ENCODE measurements around the gene RANGAP1.

RANGAP1 gene

DNA sequence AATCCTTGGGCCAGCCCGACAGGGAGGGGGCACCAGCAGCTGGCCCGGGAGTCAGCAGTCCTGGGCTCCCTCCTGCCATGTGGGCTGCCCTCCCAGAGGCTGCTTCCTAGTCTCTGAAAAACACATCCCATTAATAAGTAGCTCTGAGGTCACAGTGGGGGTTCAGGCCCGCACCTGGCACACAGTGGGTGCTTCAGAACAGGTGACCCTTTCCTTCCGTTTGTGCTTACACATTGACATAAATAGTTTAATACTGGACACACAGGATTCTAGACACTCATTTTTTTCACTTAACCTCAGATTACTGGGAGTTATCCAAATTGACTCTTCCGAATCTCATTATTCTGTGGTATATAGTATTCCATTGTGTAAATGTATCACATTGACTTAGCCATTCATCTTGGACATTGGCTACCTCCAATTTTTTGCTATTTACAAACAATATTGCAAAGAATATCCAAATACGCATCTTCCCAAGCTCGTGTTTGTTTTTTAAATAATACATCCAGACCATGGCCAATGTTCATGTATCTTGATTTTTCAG lies 44.8 kb downstream of the RANGAP1 start:
- no peak overlapping the region for H3K4me3 ChIP-seq (ENCODE audit: low read length)
- no peaks in the 10 kb centered on the region for H4K20me1 ChIP-seq (ENCODE audit: insufficient read depth, low read length)
- TF ChIP-seq CTCF (IDR thresholded peaks at IDR 0.05; ENCODE audit: low read depth, low read length) (no peak), EZH2phosphoT487 (IDR thresholded peaks at IDR 0.05; ENCODE audit: low read depth) (no peak)
- H3K27ac ChIP-seq (ENCODE audit: low read length), result no peak overlapping the region
- no peaks in the 10 kb centered on the region for H3K27me3 ChIP-seq (ENCODE audit: low read depth, low read length)
- no peak overlapping the region for H2AFZ ChIP-seq (ENCODE audit: low read depth, low read length)
- H3K79me2 ChIP-seq (ENCODE audit: low read length), result no peaks in the 10 kb centered on the region
- H3K36me3 ChIP-seq (replicated peaks; ENCODE audit: low read depth, low read length), result peaks cover 13% of the 10 kb centered on the region
- no peak overlapping the region for H3K9ac ChIP-seq (ENCODE audit: low read length)
- H3K4me2 ChIP-seq (ENCODE audit: low read length), result no peak overlapping the region
- H3K9me3 ChIP-seq (ENCODE audit: insufficient read depth, low read length), result no peaks in the 10 kb centered on the region
- peaks cover 9% of the 10 kb centered on the region; the same call in 1 of the 2 replicates for H3K4me1 ChIP-seq (ENCODE audit: low read length)

DNA sequence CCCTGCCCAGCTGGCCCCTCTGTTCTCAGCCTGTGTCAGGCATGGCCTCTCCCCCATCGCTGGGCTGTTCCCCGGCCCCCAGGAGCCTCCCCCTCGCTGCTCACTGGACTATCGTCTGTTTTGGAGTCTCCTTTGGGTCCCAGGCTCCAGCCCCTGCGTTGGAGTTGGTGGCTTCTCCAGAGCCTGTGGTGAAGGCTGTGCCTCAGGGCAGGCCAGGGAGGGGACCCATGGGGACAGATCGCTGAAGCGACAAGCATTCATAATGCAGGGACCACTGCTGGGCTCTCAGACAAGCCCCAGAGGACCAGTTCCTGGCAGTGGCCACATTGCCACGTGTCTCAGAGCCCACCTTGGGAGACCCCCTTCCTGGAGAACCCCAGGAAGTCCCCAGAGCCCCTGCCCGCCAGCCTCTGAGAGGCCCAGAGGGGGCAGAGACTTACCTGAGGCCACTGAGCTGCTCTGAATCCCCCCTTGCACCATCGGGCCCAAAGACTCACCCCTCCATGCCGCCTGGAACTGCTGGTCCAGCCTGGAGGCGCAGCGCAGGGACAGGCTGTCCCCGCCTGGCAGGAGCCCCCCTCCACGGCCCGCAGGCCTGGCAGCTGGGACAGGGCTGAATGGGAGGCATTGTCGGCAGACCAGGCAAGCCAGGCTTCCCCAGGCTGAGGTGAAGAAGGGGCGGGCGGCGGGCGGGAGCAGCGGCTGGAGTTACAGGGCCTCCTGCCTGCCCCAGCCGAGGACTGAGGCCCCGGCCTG lies 45.4 kb downstream of the RANGAP1 start, which contains the start of gene CHADL:
CHADL (minus strand) TSS at position 555 of the 756 bp plus-strand sequence; CDS start at position 505, 50 bp downstream.
- TF ChIP-seq CTCF (IDR thresholded peaks at IDR 0.05; ENCODE audit: low read depth, low read length) (no peak), EZH2phosphoT487 (IDR thresholded peaks at IDR 0.05; ENCODE audit: low read depth) (no peak)
- Histone ChIP-seq H3K9ac (ENCODE audit: low read length) (no peak within 1 kb of the TSS), H3K36me3 (replicated peaks; ENCODE audit: low read depth, low read length) (peaks cover 6% of the 10 kb centered on the region), H3K4me3 (ENCODE audit: low read length) (no peak within 1 kb of the TSS), H3K9me3 (ENCODE audit: insufficient read depth, low read length) (no peaks in the 10 kb centered on the region), H3K27ac (ENCODE audit: low read length) (no peak within 1 kb of the TSS), H3K4me1 (ENCODE audit: low read length) (peaks cover 9% of the 10 kb centered on the region; the same call in 1 of the 2 replicates), H3K27me3 (ENCODE audit: low read depth, low read length) (no peaks in the 10 kb centered on the region), H3K79me2 (ENCODE audit: low read length) (no peaks in the 10 kb centered on the region), H2AFZ (ENCODE audit: low read depth, low read length) (no peak within 1 kb of the TSS), H4K20me1 (ENCODE audit: insufficient read depth, low read length) (no peaks in the 10 kb centered on the region), H3K4me2 (ENCODE audit: low read length) (no peak within 1 kb of the TSS)

- Histone ChIP-seq H2AFZ (ENCODE audit: low read depth, low read length) (no peak overlapping the region), H3K4me2 (ENCODE audit: low read length) (no peak overlapping the region), H3K9ac (ENCODE audit: low read length) (no peak overlapping the region), H3K27me3 (ENCODE audit: low read depth, low read length) (no peaks in the 10 kb centered on the region), H3K79me2 (ENCODE audit: low read length) (no peaks in the 10 kb centered on the region), H3K36me3 (replicated peaks; ENCODE audit: low read depth, low read length) (peaks cover 4% of the 10 kb centered on the region), H4K20me1 (ENCODE audit: insufficient read depth, low read length) (no peaks in the 10 kb centered on the region), H3K9me3 (ENCODE audit: insufficient read depth, low read length) (no peaks in the 10 kb centered on the region), H3K4me3 (ENCODE audit: low read length) (no peak overlapping the region), H3K4me1 (ENCODE audit: low read length) (peaks cover 9% of the 10 kb centered on the region; the same call in 1 of the 2 replicates), H3K27ac (ENCODE audit: low read length) (no peak overlapping the region)
- no peak for TF ChIP-seq EZH2phosphoT487 (IDR thresholded peaks at IDR 0.05; ENCODE audit: low read depth)
- no peak for TF ChIP-seq CTCF (IDR thresholded peaks at IDR 0.05; ENCODE audit: low read depth, low read length)
Observed at GRCh38 chr22:41239443-41240128, 46.4 kb downstream of the RANGAP1 start.

Measured in OCI-LY3 (cell line).